Lung microvascular endothelial cell (primary cell): ENCODE measurements around the gene FALEC. TPM values are rescaled to one million over a fixed set of nuclear protein-coding genes. Genes with fewer than 3 reads are reported as not detected.

ENCODE experiments used
- DNase-seq, 2 donors: peaks; one replicate each; pipeline versions ENCODE4 v3.0.0 to v3.0.0-alpha.2; 2010; ENCODE audit warnings: low read depth in 2 of 2
- total RNA-seq: library from RNA; depleted of rRNA; stranded (reverse); fragments of >200 nt; gene quantifications from 2 replicates; pipeline ENCODE4 v1.2.1, GENCODE V29; 2014

The FALEC gene
- total RNA-seq, 1 donor from 2014 or later: not detected

DNA sequence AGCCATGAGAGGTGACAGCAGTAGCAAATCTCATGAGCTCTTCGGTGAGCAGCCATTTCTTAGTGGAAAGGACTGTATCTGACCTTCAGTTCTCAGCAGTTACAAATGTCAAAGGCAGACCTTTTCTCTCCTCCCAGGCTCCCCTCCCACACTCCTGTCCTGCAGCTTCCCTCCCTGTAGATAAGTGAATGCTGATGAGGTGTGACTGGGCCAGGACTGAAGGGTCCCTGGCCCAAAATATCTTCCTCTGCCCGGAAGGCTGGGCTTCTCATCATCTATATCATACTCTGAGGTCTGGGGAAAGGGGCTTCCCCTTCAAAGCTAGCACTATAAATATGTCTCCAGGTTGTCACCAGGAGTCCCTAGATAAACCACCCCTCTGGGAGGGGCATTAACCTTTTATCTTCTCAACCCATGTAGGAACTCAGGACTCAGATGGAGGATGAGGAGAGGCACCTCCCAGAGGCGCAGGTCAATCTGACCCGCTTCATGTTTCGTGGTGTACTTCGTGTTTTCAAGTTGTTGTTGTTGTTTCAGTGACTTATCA lies 30.0 kb downstream of the FALEC start:
- no peak for DNase-seq

- no peak for DNase-seq
Observed at GRCh38 chr1:150546294-150546937, 30.9 kb downstream of the FALEC start.

- no peak for DNase-seq
Observed at GRCh38 chr1:150548324-150548631, 32.7 kb downstream of the FALEC start.

GRCh38 chr1:150548632-150549495 lies 33.3 kb downstream of the FALEC start, which contains the start of gene ADAMTSL4:
Gene ADAMTSL4, plus strand, starts transcription at chr1:150549408. Its CDS starts 2,881 bp downstream, at chr1:150552289.
- peak; percentile 58 to 67 for DNase-seq

GRCh38 chr1:150549496-150550221 lies 34.1 kb downstream of the FALEC start:
- peak; percentile 7 to 10 for DNase-seq

DNA sequence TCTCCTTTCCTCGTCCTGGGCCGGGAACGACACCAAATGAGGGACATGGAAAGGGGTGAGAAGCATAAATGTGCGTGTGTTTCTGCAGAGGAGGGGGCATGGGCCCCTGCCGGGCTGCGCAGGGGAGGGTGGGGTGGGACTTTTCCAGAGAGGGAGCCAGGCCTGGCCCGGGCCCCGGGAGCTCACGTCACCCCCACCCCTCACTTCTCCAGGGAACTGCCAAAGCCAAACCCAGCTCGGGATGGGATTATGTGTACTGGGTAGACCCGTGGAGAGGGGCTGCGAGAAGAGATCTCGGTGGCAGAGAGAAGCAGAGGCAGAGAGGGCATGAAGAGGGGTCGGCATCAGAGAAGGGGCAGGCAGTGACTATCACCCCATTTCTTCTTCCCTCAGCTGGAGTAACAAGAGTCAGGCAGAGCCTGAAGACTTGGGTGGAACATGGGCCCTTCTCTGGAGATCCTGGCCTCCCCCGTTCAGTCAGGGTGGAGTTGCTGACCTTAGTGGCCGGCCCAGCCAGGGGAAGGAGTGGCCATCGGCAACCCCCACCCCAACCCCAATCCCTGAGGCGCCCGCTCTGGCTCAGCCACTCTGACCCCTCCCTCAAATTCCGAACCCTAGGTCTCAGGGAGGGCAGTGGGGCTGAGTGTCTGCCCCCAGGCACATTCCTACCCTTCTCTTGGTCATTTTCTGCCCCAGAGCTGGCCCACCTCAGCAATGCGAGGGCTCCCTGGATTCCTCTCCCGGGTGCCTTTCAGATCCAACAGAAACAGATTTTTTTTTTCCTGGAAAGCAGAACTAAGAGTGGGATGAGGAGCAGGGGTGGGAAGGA lies 34.9 kb downstream of the FALEC start:
- DNase-seq: peak in 1 of 2 donors; percentile 24

DNA sequence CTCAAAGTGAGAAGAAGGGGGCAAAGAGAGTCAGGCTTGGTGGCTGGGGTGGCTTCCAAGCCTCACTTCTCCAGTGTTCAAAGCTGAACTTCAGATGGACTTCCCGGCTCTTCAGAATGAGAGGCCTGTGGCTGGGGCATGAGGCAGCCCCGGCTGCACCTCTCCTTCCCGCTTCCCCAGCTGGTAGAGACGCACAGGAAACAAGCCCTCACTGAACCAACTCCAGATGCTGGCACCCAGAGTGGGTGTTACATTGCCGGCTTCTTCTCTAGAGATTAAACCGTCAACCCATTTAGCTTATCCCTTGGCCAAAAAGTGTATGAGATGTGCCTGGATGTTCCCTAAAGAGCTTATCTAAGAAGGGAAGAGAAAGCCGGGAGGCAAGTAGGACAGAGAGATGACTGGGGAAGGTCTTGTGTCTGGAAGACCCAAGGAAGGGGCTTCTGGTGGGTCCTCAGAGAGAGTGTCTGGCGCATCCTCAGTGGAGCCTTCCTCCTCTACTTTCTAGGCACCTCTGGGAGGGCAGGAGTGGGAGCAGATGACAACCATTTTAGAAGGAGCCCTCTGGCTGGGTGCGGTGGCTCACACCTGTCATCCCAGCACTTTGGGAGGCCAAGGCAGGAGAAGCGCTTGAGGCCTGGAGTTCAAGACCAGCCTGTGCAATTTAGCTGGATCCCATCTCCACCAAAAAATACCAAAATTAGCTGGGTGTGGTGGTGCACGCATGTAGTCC lies 35.7 kb downstream of the FALEC start:
- DNase-seq: peak in 1 of 2 donors; percentile 24

GRCh38 chr1:150551784-150552127 lies 36.2 kb downstream of the FALEC start:
- no peak for DNase-seq

DNA sequence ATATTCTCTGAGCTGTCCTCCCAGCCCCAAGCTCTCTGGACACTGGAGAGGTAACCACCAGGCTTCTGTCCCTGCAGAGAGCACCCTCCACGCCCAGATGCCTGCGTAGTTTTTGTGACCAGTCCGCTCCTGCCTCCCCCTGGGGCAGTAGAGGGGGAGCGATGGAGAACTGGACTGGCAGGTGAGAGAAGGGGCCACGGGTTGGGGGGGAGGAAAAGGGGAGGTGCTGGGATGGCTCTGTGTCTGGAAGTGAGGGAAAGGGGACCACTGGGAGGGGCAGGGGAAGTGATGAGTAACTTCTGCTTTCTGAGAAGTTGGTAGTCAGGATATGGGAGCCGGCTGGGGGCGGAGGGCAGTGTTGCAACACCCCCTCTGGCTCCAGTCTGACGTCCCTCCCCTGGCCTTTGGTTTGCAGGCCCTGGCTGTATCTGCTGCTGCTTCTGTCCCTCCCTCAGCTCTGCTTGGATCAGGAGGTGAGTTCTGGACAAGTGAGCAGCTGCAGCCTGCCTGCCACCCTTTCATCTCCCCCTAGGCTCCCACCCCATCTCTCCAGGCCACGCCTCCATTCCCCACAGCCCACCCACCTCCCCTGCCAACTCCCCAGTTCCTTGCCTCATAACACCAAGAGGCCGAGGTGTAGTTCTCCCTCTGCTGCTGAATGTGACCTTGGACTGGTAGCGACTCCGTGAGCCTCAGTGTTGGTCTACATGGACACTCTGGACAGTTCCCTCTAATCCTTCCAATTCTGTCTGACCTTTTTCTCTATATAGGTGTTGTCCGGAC lies 36.8 kb downstream of the FALEC start:
- peak; percentile 65 to 86 for DNase-seq

DNA sequence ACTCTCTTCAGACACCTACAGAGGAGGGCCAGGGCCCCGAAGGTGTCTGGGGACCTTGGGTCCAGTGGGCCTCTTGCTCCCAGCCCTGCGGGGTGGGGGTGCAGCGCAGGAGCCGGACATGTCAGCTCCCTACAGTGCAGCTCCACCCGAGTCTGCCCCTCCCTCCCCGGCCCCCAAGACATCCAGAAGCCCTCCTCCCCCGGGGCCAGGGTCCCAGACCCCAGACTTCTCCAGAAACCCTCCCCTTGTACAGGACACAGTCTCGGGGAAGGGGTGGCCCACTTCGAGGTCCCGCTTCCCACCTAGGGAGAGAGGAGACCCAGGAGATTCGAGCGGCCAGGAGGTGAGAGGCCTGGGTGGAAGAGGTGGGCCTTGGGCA lies 37.3 kb downstream of the FALEC start:
- peak in 1 of 2 donors; percentile 8 for DNase-seq

GRCh38 chr1:150553392-150554085 lies 38.0 kb downstream of the FALEC start:
- DNase-seq: no peak

DNA sequence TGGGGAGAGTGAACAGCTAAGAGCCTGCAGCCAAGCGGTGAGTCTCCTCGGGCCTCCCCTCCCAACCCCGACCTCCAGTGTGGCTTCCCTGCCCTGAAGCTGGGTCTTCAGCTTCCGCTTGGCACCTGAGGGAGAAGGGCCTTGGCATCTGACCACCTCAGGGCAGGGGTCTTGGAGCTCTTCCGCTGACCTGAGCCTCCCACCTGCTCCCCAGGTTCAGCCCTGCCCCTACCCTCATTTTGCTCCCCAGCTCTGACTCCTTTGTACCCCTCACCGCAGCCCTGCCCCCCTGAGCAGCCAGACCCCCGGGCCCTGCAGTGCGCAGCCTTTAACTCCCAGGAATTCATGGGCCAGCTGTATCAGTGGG lies 38.5 kb downstream of the FALEC start:
- no peak for DNase-seq

GRCh38 chr1:150555198-150555970 lies 39.8 kb downstream of the FALEC start:
- peak; percentile 16 to 19 for DNase-seq

DNA sequence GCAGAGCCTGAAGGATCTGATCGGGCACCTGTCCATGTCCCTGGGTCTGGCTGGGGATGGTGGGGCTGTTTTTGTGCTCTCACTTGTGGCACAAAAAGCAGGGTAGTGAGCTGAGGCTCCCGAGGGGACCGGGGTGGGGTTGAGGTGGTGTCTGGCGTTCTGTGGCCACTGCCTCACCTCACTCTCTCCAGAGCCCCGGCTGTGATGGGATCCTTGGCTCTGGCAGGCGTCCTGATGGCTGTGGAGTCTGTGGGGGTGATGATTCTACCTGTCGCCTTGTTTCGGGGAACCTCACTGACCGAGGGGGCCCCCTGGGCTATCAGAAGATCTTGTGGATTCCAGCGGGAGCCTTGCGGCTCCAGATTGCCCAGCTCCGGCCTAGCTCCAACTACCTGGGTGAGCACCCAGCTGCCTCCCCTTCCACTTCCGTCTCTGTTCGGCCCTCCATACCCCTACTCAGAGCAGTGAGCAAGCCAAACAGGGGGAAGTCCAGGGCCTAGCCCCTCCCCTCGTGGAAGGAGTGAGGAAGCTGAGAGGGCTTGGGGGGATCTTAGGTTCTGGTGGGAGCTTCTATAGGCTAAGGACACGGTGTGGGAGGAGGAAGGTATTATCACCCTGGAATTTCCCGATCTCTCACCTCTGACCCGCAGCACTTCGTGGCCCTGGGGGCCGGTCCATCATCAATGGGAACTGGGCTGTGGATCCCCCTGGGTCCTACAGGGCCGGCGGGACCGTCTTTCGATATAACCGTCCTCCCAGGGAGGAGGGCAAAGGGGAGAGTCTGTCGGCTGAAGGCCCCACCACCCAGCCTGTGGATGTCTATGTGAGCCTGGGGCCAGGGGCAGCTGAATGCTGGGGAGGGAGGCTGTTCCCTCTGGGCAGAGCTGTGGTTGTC lies 40.7 kb downstream of the FALEC start:
- no peak for DNase-seq

- no peak for DNase-seq
Observed at GRCh38 chr1:150557065-150557600, 41.6 kb downstream of the FALEC start.

GRCh38 chr1:150557813-150558212 lies 42.3 kb downstream of the FALEC start:
- peak; percentile 7 to 15 for DNase-seq

- DNase-seq: peak in 1 of 2 donors; percentile 10
Observed at GRCh38 chr1:150558303-150558704, 42.8 kb downstream of the FALEC start.
